ENCODE results near the gene MAPKAPK2.

MAPKAPK2 gene

DNA sequence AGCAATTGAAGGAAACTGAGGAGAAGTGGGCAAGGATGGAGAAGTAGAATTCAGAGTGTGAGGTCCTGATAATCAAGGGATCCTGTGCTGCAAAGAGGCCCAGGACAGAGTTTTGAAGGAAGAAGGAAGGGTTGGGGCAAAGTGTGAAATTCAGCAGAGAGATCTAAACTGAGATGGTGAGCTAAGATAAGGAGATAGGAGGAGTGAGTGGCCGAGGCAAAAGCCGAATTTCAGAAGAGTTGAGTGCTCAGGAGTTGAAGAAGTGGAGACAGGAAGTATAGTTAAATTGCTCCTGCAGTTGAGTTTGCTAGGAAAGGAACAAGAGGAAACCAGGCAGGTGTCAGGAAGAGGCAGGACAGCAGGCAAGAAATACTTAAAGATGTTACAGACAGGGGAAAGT is 16.4 kb upstream of the MAPKAPK2 start:
- no peak for DNase-seq
- peak overlapping the region; percentile 33 for H3K27ac Mint-ChIP-seq
- peaks cover 25% of the 10 kb centered on the region for H3K27me3 Mint-ChIP-seq
- no peaks in the 10 kb centered on the region for H3K9me3 Mint-ChIP-seq
- no peak overlapping the region for H3K4me3 Mint-ChIP-seq
- ATAC-seq: no peak
- peaks cover 18% of the 10 kb centered on the region for H3K4me1 Mint-ChIP-seq
- H3K36me3 Mint-ChIP-seq (ENCODE audit: low read depth): no peaks in the 10 kb centered on the region

- Mint-ChIP-seq H3K9me3 (no peaks in the 10 kb centered on the region), H3K27me3 (peaks cover 25% of the 10 kb centered on the region), H3K27ac (no peak overlapping the region), H3K4me1 (peaks cover 13% of the 10 kb centered on the region), H3K4me3 (no peak overlapping the region), H3K36me3 (ENCODE audit: low read depth) (no peaks in the 10 kb centered on the region)
- ATAC-seq (no peak), DNase-seq (no peak)
Measured at GRCh38 chr1:206668874-206669410, 15.8 kb upstream of the MAPKAPK2 start.

DNA sequence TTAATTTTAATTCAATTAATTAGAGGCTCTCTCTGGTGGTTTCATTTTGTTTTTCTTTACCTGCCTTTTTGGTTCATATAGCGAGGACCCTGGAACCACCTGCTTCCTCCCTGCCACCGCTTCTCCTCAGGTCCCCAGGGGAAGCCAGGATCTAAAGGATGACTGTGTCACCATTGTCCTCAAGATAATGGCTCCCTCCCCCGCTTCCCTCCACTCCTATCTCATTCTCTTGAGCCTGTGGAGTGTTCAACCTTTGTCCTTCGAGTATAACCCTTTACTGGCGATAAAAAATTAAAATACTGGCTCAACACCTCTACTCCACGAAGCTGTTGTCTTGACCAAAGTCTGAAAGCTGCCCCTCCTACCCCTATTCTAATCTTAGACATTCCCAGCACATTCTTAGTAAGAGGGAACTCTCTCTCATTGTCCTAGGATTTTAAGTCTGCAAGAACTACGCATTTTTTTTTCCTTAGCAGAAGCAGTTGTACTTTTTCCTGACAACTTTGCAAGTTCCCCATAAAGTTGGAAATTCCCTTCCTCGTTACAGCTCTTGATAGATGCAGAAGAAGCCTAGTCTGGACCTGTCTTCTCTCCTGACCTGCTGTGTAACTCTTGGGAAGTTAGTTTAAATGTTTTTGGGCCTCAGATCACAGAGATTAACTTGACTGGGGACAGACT is 12.6 kb upstream of the MAPKAPK2 start:
- Mint-ChIP-seq H3K9me3 (no peaks in the 10 kb centered on the region), H3K27me3 (peaks cover 10% of the 10 kb centered on the region), H3K4me3 (no peak overlapping the region), H3K4me1 (peaks cover 8% of the 10 kb centered on the region), H3K27ac (no peak overlapping the region), H3K36me3 (ENCODE audit: low read depth) (no peaks in the 10 kb centered on the region)
- ATAC-seq (no peak), DNase-seq (no peak)

DNA sequence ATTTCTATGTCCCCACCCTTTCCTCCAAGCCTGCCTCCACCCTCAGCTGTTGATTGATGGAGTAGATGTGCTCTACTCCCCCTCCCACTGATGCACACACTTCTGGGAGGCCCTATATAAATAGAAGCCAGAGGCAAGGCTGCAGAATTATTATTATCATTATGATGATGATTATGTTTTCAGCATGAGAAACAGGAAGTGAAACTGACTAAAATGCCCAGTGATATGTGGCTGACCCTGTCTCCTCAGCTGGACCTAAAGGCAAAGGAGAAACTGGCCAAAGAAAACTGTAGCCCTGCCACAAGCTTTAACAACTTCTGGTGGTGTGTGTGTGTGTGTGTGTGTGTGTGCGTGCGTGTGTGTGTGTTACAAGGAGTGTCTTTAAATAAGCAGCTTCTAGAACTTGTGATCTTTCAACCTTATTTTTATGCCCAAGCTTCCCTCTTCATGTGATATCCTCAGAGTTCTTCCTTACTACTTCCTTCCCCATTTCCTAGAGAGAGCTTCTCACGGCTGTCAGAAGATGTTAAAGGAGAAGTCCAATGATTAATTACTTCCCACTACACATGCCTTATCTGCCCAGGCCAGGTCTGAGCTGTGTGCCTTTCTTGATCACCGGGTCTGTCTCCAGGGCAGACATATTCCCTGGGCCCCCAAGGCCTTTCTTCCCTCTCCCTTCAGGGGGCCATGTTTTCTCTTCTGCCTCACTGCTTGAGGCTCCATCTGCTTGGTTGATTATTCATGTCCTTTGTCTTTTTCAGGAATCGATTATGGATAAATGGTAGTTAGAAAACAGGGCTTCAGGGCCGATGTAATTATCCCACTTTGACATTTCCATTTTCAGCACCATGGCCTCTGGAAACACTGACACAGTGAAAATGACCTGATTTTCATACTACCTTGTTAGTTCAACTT is 11.6 kb upstream of the MAPKAPK2 start:
- DNase-seq: no peak
- Mint-ChIP-seq H3K9me3 (no peaks in the 10 kb centered on the region), H3K4me1 (peaks cover 5% of the 10 kb centered on the region), H3K27ac (no peak overlapping the region), H3K27me3 (peaks cover 6% of the 10 kb centered on the region), H3K4me3 (no peak overlapping the region), H3K36me3 (ENCODE audit: low read depth) (no peaks in the 10 kb centered on the region)
- ATAC-seq: no peak

- Mint-ChIP-seq H3K9me3 (no peaks in the 10 kb centered on the region), H3K4me3 (no peak overlapping the region), H3K36me3 (ENCODE audit: low read depth) (no peaks in the 10 kb centered on the region), H3K4me1 (peaks cover 10% of the 10 kb centered on the region), H3K27ac (no peak overlapping the region), H3K27me3 (peaks cover 4% of the 10 kb centered on the region)
- DNase-seq (no peak), ATAC-seq (no peak)
Measured at GRCh38 chr1:206674236-206674635, 10.5 kb upstream of the MAPKAPK2 start.

- H3K27ac Mint-ChIP-seq: no peak overlapping the region
- H3K27me3 Mint-ChIP-seq: peaks cover 4% of the 10 kb centered on the region
- no peaks in the 10 kb centered on the region for H3K36me3 Mint-ChIP-seq (ENCODE audit: low read depth)
- ATAC-seq (no peak), DNase-seq (no peak)
- no peak overlapping the region for H3K4me3 Mint-ChIP-seq
- H3K9me3 Mint-ChIP-seq: no peaks in the 10 kb centered on the region
- peaks cover 16% of the 10 kb centered on the region for H3K4me1 Mint-ChIP-seq
Measured at GRCh38 chr1:206674745-206675175, 9.9 kb upstream of the MAPKAPK2 start.

- Mint-ChIP-seq H3K4me1 (peaks cover 33% of the 10 kb centered on the region), H3K27ac (no peak overlapping the region), H3K9me3 (no peaks in the 10 kb centered on the region), H3K4me3 (no peak overlapping the region), H3K27me3 (no peaks in the 10 kb centered on the region), H3K36me3 (ENCODE audit: low read depth) (no peaks in the 10 kb centered on the region)
- DNase-seq (no peak), ATAC-seq (no peak)
Measured at GRCh38 chr1:206676499-206676898, 8.2 kb upstream of the MAPKAPK2 start.

DNA sequence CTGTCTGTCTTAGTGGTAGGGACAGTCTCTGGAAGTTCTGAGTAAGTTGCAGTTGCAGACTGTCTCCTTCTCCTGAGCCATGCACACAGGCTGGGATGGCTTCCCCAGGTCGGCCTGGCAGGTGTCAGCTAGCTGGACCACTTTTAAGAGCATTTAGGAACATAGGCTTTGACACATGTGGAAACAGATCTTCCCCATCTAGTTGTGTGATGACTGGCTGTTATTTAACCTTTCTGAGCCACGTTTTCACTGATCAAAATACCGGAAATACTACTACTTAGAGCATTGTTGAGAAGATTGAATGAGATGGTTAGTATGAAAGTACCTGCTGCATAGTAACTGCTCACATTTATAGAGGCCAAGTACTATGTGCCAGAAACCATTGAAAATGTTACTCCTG is 6.2 kb upstream of the MAPKAPK2 start:
- DNase-seq (no peak), ATAC-seq (no peak)
- Mint-ChIP-seq H3K4me1 (peaks cover 52% of the 10 kb centered on the region), H3K27ac (no peak overlapping the region), H3K4me3 (no peak overlapping the region), H3K9me3 (no peaks in the 10 kb centered on the region), H3K36me3 (ENCODE audit: low read depth) (no peaks in the 10 kb centered on the region), H3K27me3 (no peaks in the 10 kb centered on the region)

DNA sequence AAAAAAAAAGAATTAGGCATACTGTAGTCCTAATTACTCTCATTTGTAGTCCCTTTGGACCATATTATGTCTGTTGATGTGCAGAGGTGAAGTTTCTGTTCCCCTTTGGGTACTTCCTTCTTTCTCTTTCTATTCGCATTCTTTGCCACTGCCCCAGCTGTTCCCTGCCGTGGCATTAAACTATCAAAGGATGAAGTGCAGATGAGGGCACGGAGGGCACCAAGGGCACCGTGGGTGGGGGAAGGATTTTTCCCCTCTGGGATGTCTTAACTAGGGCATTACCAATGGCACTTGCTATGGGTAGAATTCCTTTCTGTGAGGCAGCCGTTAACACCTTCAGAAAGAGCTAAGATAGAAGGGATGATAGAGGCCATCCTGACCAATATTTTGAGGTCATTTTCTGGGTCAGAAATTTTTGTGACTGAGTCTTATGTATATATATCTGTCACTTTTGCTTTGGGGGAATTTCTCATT is 4.9 kb upstream of the MAPKAPK2 start:
- peak overlapping the region; percentile 30 for H3K4me3 Mint-ChIP-seq

GRCh38 chr1:206680279-206680678 is 4.4 kb upstream of the MAPKAPK2 start:
- H3K36me3 Mint-ChIP-seq (ENCODE audit: low read depth): no peaks in the 10 kb centered on the region
- peak overlapping the region; percentile 77 for H3K27ac Mint-ChIP-seq
- H3K4me1 Mint-ChIP-seq: peaks cover 63% of the 10 kb centered on the region
- H3K27me3 Mint-ChIP-seq: no peaks in the 10 kb centered on the region
- ATAC-seq: peak; percentile 46
- no peaks in the 10 kb centered on the region for H3K9me3 Mint-ChIP-seq
- H3K4me3 Mint-ChIP-seq: peak overlapping the region; percentile 30
- DNase-seq: no peak

More for the DNA sequence above, 4.9 kb upstream of the MAPKAPK2 start:
- Mint-ChIP-seq H3K36me3 (ENCODE audit: low read depth) (no peaks in the 10 kb centered on the region), H3K9me3 (no peaks in the 10 kb centered on the region), H3K27me3 (no peaks in the 10 kb centered on the region), H3K4me1 (peaks cover 63% of the 10 kb centered on the region), H3K27ac (peak overlapping the region; percentile 77)
- peak; percentile 47 for DNase-seq
- peak; percentile 55 for ATAC-seq

DNA sequence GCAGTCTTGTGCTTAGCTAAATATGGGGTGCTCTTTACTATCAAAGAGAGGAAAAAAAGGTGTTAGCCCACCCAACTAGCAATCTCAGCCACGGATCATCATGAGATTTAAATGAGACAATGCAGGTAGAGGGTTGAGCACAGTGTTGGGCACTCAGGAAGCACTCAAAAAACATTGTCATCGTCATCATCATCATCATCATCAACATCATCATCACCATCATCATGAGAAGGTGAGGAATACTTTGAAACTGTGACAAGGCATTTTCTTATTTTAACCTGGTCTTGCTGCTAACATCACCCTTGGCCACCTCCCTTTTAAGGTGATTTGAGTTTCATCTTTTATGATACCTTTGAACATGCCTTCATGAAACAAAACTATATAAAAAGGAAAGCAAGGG is 3.3 kb upstream of the MAPKAPK2 start:
- no peak overlapping the region for H3K4me3 Mint-ChIP-seq

DNA sequence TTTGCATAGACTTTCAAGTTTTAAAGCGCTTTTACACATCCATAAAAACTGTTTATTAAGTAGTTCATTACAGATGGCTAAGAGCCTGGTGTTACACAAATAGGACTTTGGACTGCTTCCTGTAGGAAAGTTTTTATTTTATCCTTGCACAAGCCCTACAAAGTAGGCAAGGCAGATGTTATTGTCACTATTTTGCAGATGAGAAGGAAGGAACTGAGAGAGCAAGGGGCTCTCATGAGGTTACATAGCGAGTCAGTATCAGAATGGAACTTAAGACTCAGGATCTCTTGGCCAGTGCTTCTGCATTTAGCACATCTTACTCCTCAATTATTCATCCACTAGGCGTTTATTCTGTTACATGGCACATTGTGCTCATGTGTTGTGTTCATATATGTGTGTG is 2.6 kb upstream of the MAPKAPK2 start:
- Mint-ChIP-seq H3K9me3 (no peaks in the 10 kb centered on the region), H3K4me1 (peaks cover 73% of the 10 kb centered on the region)
- no peak for DNase-seq

More for the DNA sequence above, 3.3 kb upstream of the MAPKAPK2 start:
- Mint-ChIP-seq H3K27me3 (no peaks in the 10 kb centered on the region), H3K4me1 (peaks cover 65% of the 10 kb centered on the region), H3K27ac (peak overlapping the region; percentile 77), H3K36me3 (ENCODE audit: low read depth) (peaks cover 3% of the 10 kb centered on the region), H3K9me3 (no peaks in the 10 kb centered on the region)
- ATAC-seq: no peak
- no peak for DNase-seq

GRCh38 chr1:206683313-206683712 is 1.4 kb upstream of the MAPKAPK2 start:
- Mint-ChIP-seq H3K4me1 (peaks cover 84% of the 10 kb centered on the region), H3K27ac (no peak overlapping the region), H3K9me3 (no peaks in the 10 kb centered on the region), H3K27me3 (no peaks in the 10 kb centered on the region), H3K4me3 (no peak overlapping the region), H3K36me3 (ENCODE audit: low read depth) (peaks cover 8% of the 10 kb centered on the region)
- ATAC-seq (no peak), DNase-seq (no peak)

More for the DNA sequence above, 2.6 kb upstream of the MAPKAPK2 start:
- Mint-ChIP-seq H3K4me3 (no peak overlapping the region), H3K36me3 (ENCODE audit: low read depth) (peaks cover 5% of the 10 kb centered on the region), H3K27me3 (no peaks in the 10 kb centered on the region), H3K27ac (peak overlapping the region; percentile 62)
- no peak for ATAC-seq

DNA sequence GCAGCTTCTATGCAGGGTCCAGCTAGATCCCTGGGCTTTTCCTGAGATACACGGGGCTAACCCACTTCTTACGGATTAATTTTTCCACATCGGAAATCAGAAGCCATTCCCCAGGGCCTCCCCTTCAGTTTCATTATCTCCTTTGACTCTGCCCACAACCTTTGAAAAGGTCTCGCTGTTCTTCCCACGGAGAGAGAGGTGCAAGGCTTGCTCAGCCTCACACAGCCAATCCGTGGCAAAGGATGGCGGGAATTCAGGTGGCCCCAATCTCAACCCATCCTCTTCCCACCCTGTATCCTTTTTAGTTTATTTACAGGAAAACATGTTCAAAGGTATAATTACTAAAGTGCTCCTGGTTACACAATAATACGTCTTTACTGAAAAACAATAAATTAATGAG is 702 bp upstream of the MAPKAPK2 start:
- H3K4me1 Mint-ChIP-seq: peaks cover 82% of the 10 kb centered on the region
- no peak overlapping the region for H3K27ac Mint-ChIP-seq
- no peaks in the 10 kb centered on the region for H3K9me3 Mint-ChIP-seq
- DNase-seq (no peak), ATAC-seq (no peak)
- no peaks in the 10 kb centered on the region for H3K27me3 Mint-ChIP-seq
- H3K36me3 Mint-ChIP-seq (ENCODE audit: low read depth): peaks cover 8% of the 10 kb centered on the region
- H3K4me3 Mint-ChIP-seq: peak overlapping the region; percentile 79
